Measurements from ENCODE around the gene UNC79.

UNC79 gene

DNA sequence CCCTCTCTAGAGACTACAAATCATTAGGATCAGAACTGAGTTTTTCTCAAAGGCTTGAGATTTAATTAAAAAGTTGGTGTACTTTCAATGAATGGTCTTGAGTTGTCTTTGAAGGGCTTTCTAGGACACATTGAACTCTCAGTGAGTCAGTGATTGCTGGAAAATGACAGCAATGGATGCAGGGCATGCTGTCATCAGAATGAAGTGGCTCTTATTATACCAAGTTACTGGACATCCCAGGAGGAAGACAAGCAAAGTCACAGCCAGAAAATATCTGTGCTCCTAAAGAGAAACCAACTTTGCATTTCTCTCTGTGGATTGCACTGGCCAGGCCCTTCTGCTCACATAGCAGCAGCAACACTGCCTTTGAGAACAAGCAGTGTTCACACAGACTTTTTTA is 244.9 kb downstream of the UNC79 start:
- no peak for FAIRE-seq

DNA sequence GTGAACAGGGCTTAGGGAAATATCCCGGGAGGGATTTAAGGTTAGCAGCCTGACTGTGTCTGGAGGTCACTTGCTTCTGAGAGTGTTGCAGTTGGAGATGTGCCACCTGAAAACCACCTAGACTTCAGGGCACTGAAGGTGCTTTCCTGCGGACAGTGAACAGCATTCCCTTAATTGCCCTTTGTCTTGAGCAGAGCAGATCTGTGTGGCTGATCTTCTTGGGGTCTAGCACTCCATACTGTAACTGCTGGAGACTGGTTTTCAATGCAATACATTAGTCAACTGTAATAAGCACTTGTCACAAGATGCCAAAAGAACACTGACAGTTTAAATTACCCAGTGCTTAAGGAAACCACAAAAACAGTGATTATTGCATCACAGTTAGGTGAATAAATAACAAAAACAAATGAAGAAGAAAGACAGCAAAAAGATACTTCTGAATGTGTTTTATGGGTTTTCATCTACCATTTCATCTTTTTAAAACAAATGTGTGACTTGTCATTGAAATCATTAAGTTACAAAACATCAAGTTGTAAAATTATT is 245.7 kb downstream of the UNC79 start:
- no peak for FAIRE-seq

DNA sequence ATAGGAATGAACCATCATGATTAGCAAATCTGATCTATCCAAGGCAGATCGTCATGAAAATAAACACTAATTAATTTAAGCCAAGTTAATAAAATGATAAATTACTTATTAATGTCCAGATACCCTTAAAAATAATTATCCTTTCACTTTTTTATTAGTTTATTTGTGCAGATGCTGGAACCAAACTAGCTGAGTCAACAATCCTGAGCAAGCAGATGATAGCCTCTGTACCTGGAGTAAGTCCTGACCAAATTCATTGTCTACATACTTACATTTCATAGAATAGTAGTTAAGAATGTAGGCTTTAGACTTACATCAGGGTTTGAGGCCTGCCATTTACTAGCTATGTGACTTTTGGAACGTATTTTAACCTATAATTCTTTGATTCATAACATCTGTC is 251.7 kb downstream of the UNC79 start:
- FAIRE-seq: no peak

DNA sequence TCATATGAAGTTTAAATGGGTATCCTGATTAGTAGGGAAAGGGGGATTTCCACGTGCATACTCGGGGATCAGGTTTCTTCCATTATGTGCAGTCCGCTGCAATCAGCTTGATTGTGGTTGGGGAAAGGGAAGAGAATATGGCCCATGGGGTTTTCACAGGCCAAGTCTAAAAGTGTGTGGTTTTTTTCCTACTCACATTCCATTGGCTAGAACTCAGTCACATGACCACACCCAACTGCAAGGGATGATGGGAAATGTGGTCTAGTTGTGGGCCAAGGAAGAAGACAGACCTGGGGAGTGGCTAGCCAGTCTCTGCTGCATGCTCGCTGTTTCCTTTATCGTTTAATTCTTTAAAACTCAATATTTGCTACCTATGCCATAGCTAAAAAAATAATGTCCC is 252.5 kb downstream of the UNC79 start:
- no peak for FAIRE-seq

DNA sequence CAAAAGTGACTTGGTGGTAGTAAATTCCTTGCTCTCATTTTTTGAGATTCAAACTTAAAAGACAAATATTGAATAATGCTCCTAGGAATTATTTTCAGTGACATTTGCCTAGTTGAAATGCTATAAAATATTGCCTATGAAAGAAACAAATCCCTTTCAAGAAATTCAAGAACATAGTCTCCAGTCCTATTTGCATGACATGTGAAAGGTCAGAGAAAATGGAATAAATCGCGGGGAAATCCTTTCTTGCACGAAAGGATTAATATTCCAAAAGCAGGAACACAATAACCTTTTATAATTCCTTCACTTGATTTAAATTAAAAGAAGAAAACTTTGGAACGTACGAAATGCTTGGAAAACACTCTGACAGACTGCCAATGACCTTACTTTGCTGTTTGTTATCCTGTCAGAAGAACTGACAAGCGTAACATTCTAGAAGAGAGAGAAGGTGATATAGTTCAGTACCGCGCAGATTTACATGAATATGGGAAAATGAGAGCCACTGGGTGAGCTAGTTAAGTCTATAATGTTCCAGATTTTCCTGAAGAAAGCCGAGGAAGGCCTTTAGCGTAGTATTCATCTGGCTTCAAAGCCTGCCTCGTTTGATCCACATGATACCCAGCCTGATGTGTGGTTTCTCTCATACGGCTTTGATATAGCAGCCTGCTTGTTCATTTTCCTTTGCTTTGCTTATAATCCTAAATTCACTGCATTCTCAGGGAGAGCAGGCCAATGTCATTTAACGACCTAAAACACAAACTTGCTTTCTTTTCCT is 254.6 kb downstream of the UNC79 start:
- no peak for FAIRE-seq

DNA sequence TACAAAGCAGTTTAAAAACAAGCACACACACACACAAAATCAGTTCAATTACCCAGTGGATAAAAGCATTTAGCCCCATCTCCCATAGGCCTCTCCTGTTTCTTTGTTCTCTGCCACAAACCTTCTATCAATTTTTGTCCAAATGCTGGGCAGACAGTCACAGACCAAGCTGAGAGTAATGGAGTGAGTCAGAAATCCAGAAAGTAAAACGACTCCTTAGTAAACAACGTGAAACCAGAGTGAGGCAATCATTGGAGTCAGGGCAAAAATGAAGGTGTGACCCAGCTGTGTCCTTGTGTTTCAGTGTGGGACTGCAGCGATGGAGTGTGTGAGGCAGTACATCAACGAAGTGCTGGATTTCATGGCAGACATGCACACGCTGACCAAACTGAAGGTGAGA is 255.5 kb downstream of the UNC79 start:
- FAIRE-seq: no peak

DNA sequence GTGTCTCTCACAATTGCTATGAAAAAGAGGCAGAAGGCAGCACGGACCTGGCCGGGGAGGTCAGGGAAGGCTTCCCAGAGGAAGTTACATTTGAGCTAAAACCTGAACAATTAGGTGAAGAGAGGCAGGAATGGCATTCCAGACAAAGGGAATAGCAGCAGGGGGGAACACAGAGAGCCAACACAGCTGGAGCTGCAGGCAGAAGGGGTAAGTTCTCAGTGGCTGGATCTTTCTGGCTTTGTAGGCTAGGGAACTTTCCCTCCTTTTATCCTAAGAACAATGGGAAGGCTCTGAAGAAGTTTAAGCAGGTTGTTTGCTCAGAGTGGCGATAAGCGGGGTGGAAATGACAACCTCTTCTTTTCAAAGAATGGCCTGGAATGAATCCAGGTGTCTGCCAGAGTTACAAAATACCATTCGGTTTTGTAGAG is 257.5 kb downstream of the UNC79 start:
- FAIRE-seq: no peak

DNA sequence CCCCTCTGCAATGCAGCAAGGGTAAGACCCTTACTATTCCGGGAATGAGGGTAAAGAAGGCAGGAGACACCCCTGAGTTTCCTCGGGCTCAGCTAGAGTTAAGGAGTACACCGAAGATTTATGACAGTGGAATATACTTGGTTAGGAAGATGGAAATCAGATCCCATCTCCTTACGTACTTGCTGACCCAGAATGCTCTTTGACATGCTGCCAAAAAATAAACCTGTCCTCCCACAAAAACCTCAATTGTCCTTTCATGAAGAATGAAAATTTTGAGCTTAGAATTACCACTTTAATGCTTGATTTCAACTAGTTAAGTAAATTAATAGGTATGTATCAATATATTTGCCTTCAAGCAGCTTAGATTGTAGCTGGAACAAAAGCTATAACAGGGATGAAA is 258.1 kb downstream of the UNC79 start:
- no peak for FAIRE-seq

DNA sequence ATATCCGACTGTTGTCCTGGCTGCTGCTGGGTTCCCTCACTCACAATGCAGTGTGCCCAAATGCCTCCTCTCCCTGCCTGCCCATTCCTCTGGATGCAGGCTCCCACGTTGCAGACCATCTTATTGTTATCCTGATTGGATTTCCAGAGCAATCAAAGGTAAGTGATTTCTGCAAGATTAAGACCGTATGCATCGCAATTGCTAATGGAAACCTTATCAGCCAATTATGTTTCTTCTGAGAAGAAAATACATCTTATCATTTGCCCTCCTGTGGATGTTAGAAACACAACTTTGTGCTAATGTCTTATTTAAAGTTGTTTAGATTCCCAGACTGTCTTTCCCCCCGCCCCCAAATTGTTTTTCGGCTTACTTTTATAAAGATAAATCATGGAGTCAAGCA is 259.4 kb downstream of the UNC79 start:
- no peak for FAIRE-seq

DNA sequence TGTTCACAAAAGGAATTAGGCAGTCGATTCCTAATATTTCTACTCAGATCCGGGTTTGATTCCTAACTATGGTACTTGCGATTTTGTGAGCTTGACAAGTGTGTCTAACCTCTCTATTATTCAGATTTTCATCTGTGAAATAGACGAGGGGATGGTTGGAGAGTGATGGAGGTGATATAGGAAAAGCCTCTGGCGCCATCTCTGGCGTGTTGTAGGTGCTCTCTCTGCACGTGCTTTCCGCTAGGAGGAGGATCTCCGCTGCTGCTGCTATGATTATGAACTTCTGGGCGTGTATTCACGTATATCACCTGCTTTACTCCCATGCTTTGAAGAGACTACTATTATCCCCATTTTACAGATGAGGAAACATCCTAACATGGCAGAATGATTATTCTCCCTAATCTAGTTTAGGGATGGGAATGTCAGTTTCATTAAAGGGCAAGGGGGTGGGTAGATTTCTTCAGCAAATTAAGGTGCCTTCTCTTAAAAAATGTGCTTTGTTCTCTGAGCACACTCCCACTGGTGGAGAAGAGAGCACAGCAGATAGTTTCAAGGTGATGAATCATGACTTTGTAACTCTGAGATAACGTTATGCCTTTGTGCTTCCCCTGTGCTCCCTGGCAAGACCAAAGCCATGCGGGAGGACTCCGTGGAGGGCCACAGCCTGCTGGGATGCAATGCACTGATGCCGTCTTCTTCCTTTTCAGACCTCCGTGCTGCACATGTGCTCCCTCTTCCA is 260.5 kb downstream of the UNC79 start:
- no peak for FAIRE-seq

DNA sequence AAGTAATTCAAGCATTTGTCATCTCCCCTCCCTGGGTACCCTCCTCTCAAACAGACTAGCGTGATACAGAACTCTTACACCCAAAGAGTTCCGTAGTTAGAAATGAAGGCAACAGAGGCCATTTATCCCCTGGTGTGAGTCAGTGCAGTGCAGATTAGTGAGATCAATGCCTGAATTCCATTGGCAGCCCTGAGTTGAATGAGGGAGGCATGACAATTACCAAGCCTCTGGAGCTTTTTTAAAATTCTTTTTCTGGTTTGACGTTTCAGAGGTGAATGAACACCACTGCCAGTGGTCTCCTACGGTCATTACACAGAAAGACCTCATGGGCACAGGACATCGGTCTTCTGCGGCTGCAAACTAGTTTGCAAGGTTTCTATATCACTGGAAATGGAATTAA is 263.2 kb downstream of the UNC79 start:
- FAIRE-seq: no peak

DNA sequence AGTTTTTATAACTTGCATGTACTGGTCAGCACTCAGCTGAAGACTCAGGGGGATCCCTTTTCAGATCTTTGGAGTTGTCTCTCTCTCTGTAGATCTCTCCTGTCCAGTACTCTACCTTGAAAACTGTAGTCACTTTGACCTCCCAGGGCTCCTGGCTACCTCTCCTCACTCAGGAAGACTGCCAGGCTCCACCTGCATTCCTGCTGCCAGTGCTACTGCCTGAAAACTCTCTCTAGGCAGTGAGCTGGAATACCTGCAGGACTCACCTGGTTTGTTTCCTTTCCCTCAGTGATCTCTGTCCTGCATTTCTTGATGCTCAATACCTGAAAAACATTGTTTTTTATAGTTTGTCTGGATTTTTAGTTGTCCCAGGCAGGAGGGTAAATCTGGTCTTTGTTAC is 270.2 kb downstream of the UNC79 start:
- no peak for FAIRE-seq

DNA sequence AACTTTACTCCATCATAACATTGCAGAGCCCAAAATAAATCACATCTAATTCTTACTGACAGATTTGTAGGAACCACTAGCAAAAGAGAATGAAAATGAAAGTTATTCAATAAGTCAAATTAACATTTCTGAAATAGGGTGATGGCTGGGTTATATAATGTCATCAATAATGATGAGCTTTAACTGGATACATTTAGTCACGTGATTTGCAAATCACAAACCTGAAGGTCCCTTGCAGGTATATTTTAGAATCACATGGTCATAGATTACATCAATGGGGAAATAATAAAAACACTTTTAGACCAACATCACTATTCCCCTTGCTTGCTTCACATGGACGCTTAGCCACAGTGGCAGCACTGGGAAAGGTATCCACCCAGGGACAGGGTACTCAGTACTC is 270.8 kb downstream of the UNC79 start:
- FAIRE-seq: no peak

DNA sequence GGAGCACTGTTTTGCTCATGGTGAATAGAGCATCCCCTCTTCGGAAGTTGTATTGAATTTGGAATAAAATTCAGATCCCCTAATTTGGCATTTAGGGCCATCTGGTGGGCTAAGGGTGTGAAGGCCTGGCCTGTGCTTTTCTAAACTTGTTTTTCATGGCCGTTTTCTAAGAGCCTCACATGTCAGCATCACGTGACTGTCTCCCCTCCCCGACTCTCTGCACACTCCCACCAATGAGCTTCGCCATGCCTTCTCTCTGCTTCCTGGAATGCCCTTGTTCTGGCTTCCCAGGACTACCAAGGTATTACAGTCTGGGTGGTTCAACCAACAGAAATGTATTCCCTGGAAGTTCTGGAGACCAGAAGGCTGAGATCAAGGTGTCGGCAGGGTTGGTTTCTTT is 272.2 kb downstream of the UNC79 start:
- FAIRE-seq: no peak

DNA sequence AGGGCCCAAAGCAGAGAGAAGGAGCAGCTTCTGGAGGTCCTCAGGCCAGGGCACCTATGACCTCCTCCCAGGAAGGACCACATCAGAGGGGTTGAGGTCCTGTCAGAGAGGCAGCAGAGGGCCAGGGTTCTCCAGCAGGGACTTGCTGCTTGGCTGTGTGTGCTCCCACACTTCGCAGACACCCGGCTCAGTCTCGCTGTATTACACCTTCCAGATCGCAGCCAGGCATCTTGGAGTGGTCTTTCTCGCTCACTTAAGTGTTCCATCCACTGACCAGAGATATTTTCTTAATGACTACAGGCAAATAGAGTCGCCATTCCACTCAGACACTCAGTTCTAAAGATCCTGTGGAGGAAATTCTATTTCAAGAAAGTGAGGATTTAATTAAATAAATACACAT is 273.2 kb downstream of the UNC79 start:
- no peak for FAIRE-seq

DNA sequence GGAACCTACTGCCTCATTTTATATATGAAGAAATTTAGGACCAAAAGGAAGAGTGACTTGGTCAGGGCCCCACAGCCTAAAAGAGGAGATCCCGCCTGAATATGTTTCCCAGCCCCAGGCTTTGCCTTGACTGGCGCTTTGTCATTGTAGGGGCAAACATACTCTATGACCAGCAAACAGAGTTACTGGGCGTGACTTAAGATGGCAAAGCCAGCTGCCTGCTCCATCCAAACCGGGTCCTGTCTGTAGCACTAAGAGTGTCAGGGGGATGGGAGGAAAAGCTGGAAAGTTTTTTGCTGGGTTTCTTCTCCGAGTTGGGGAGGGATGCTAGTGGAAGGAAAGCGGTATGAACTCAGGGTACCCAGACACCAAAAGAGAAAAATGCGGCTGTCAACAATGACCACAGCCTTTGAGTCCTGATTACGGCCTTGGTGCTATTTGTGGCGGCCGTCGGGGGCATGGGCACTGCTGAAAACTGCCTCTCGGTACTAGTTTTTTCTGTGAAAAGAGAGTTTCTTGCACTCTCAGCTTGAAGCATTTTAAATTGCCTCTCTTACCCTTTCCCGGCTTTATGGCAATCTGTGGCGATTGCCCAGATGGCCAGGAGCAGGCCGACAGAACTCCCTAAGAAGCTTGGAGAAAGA is 274.9 kb downstream of the UNC79 start:
- no peak for FAIRE-seq

DNA sequence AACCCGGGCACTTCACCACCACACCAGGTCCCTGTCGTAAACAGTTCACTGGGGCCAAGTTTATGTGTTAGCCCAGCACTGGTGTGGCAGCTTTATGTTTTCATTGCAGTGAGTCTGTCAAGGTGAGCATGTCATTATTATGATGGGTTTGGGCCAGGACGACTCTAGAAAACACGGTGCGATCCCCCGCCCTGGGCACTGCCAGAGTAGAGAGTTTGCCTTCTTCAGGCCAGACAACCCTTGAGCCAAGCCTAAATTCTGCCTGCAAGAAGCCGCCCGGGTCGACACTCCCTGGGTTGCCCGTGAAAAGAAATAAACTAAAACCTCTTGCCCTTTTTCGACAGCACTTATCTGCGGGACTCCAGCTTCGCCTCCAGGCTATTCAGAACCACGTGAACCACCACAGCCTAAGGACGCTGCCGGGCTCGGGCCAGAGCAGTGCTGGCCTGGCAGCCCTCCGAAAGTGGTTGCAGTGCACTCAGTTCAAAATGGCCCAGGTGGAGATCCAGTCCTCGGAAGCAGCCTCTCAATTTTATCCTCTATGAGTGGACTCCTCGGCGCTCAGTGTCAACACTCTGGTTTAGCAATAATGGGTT is 275.7 kb downstream of the UNC79 start:
- FAIRE-seq: no peak

DNA sequence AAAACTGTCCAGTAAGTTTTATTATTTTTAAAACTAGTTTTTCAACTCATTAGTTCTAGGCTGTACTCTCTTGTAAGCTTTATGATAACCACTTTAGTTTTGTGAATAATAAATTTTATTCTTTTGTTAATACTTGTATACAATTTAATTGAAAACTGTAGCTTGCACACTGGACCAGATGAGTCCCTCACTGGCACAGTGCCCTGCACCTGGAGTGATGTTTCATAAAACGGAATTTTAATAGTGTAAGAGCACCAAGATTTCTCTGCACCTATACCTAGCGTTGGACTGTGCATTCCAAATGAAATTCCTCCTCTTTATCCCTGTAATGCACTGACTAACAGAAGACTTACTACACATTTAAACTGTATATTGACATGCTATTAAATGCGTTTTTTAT is 276.7 kb downstream of the UNC79 start:
- no peak for FAIRE-seq

DNA sequence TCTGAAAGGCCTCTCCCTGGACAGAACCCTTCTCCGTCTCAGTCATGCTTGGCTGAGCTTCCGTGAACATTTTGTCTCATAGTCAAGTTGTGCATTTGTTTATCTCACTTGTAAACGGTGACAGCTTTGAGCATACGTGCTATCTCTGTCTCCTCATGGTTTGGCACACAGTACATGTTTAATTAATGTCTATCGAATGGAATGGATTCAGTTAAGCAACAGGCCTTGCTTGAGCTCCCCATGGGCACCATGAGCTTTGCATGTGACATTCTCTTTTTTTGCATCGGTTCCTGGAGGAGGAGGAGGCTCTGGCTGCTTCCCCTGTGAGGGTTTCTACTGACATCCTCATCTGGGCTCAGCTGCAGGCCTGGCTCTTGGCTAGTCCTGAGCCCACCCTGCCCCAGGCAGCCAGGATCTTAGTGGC is 277.6 kb downstream of the UNC79 start:
- no peak for FAIRE-seq

DNA sequence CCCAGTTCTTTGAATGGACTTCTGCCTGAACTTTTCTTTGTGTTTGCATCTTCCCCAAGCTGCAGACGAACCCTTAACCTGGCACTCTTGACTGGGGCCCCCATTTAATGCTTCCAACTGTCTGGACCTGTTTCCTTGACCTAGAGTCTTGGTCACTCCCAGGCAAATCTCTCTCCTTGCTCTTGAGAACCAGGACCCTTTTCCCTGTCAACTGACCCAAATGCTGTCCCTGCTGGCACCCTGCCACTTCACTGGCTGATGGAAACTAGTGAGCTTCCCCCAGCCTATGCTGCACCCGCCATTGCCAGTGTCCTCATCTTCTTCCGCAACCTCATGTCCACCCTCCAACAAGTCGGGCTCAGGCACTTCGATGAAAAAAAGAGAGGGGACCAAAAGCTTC is 278.1 kb downstream of the UNC79 start:
- FAIRE-seq: no peak

DNA sequence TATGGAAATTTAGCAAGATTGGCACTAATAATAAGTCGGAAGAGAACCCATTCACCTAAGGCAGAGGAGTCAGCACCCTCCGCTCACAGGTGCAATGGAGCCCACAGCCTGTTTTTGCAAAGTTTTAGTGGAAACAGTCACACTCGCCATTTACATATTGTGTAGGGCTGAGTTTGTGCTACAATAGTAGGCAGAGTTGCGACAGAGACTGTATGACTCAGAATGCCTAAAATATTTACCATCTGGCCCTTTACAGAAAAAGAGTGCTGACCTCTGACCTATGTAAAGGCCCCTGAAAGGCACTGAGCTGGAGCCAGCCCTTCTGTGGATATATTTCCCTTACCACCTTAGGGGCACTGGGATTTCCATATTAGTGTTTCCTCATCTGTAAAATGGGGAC is 278.5 kb downstream of the UNC79 start:
- FAIRE-seq: no peak

DNA sequence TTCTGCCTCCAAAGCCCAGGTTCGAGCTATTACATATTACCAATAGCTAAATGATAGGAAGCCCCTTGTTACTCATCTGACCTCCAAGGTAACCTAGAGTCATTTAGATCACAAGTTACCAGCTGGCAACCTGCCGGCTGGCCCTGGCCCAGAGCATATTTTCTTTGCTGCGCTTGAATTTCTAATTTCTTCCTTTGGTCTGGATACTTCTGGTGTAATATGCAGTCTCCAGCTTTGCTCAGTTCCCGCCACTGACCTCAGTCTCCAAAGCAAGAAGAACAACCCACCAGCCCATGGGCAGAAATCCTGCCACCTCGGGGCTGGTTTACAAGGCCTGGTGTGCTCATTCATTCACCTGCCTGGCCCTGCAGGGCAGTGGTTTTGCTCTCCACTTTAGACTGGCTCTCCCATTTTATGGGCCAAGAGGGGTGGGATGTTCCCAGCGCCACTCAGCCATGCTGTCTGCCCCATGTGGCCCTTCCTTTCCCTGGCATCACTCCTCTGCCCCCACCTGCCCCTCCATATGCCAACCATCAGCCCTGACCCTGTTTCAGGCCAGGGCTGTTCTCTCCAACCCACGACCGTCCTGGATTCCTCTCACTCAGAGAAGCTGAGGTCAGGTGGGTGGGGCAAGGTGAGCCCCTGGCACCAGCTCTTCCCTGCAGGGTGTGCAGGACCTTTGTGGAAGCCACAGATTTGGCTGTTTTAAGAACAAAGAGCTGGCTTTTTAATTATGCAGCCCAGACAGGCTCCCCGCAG is 281.5 kb downstream of the UNC79 start:
- no peak for FAIRE-seq
